PC-9 (cell line): ENCODE results near the gene RET. TPM values are rescaled to one million over a fixed set of nuclear protein-coding genes. Genes with fewer than 3 reads are reported as not detected.

ENCODE experiments used
- BruUV-seq: library from RNA; stranded (reverse); fragments of 400-500 nt; replicated peaks from 2 replicates; lab custom pipeline; 2021; lab: Mats Ljungman, UMichigan
- CTCF ChIA-PET: fragments of 300-600 bp; sonication (Branson Sonifier 250); formaldehyde crosslinking; loops from one replicate; lab custom pipeline; 2022; ENCODE audit warnings: antibody characterized with exemption; lab: Charles Lee
- POLR2A ChIA-PET: fragments of 300-600 bp; sonication (Branson Sonifier 250); formaldehyde crosslinking; loops from one replicate; lab custom pipeline; 2022; ENCODE audit warnings: antibody characterized with exemption; ENCODE audit not compliant: unreplicated experiment; lab: Charles Lee
- DNase-seq, 2 experiments: peaks; one replicate each; pipeline versions ENCODE4 v3.0.0 to v3.0.0-alpha.2; 2015 to 2022; ENCODE audit warnings: mixed read lengths in 1 of 2
- H2AFZ ChIP-seq: fragments of 200-600 bp; sonication (generic); 2 replicates; pipeline ENCODE4 v1.8.1; 2017; ENCODE audit warnings: antibody characterized with exemption
- H3F3A ChIP-seq: fragments of 200-600 bp; sonication (generic); 2 replicates; pipeline ENCODE4 v1.8.1; 2017; ENCODE audit warnings: antibody characterized with exemption, mild to moderate bottlenecking, low read depth; ENCODE audit not compliant: insufficient read depth
- H3K27ac ChIP-seq: fragments of 200-600 bp; sonication (generic); 2 replicates; pipeline ENCODE4 v1.6.1; 2016; ENCODE audit warnings: mixed run types
- H3K27me3 ChIP-seq: fragments of 200-600 bp; sonication (generic); 2 replicates; pipeline ENCODE4 v1.6.1; 2016; ENCODE audit warnings: low read depth, mixed run types; ENCODE audit not compliant: insufficient read depth
- H3K36me3 ChIP-seq: fragments of 200-600 bp; sonication (generic); 2 replicates; pipeline ENCODE4 v1.6.1; 2016; ENCODE audit warnings: low read depth, mixed run types
- H3K4me1 ChIP-seq: fragments of 200-600 bp; sonication (generic); replicated peaks from 2 replicates; pipeline ENCODE4 v1.6.1; 2016; ENCODE audit warnings: mixed run types; ENCODE audit not compliant: insufficient read depth
- H3K4me2 ChIP-seq: fragments of 200-600 bp; sonication (generic); 2 replicates; pipeline ENCODE4 v1.6.1; 2017; ENCODE audit warnings: mixed run types
- H3K4me3 ChIP-seq: fragments of 200-600 bp; sonication (generic); 2 replicates; pipeline ENCODE4 v1.6.1; 2016; ENCODE audit warnings: mixed run types
- H3K79me2 ChIP-seq: fragments of 200-600 bp; sonication (generic); 2 replicates; pipeline ENCODE4 v1.6.1; 2017; ENCODE audit warnings: low read depth, mixed run types
- H3K9me2 ChIP-seq: fragments of 200-600 bp; sonication (generic); 2 replicates; pipeline ENCODE4 v1.8.1; 2017; ENCODE audit warnings: mild to moderate bottlenecking; ENCODE audit not compliant: insufficient read depth
- H3K9me3 ChIP-seq: fragments of 200-600 bp; sonication (generic); 2 replicates; pipeline ENCODE4 v1.8.1; 2016; ENCODE audit warnings: low read depth; ENCODE audit not compliant: insufficient read depth
- H4K20me1 ChIP-seq: fragments of 200-600 bp; sonication (generic); 2 replicates; pipeline ENCODE4 v1.8.1; 2017; ENCODE audit not compliant: insufficient read depth
- EZH2 ChIP-seq: fragments of 200-600 bp; sonication (generic); IDR thresholded peaks from 2 replicates; pipeline ENCODE4 v1.8.0; 2017; ENCODE audit warnings: antibody characterized with exemption, low read depth
- intact Hi-C: fragments of 100-400 bp; cut with micrococcal nuclease; formaldehyde crosslinking; loops from one replicate; pipeline ENCODE4 v1.10.0; 2022; ENCODE audit not compliant: unreplicated experiment
- total RNA-seq: library from RNA; stranded (reverse); gene quantifications from 2 replicates; pipeline ENCODE4 v1.2.3, GENCODE V29; 2021
- TF ChIP-seq, protein P1 (sequence below): fragments of 200-600 bp; sonication (generic); conservative IDR thresholded peaks from 2 replicates; pipeline ENCODE4 v1.6.1; 2017; ENCODE audit warnings: mixed run types, antibody characterized with exemption, mild to moderate bottlenecking, moderate library complexity

Gene RET
- total RNA-seq, 1 experiment from 2014 or later: not detected

GRCh38 chr10:43137717-43138020, 60.8 kb downstream of the RET start:
- Histone ChIP-seq H3F3A (peaks cover 21% of the 10 kb centered on the region), H3K4me1 (peaks cover 28% of the 10 kb centered on the region), H3K9me3 (no peaks in the 10 kb centered on the region), H3K4me2 (peak overlapping the region; percentile 96), H3K4me3 (peak overlapping the region; percentile 99), H3K27ac (0 out of 2 replicates have a peak overlapping the region, but pooled peaks have one; percentile 7), H3K36me3 (no peaks in the 10 kb centered on the region), H2AFZ (peak overlapping the region; percentile 100), H3K9me2 (no peaks in the 10 kb centered on the region), H3K27me3 (no peaks in the 10 kb centered on the region), H4K20me1 (no peaks in the 10 kb centered on the region), H3K79me2 (peaks cover 41% of the 10 kb centered on the region)
- POLR2A ChIA-PET: interaction anchor here (0.5 to 0.8 kb wide), 3 partner anchors 9 to 276 kb away, joined by 3 to 7 read pairs (median 5); no protein-coding TSS in a partner anchor
- no TSS peak for BruUV-seq
- CTCF ChIA-PET: no interaction called here
- peak in 1 of 2 experiments; percentile 44 for DNase-seq
- intact Hi-C loops: loop anchor here (2.0 kb wide), 1 partner anchor 213 kb away; no protein-coding TSS in a partner anchor
- TF ChIP-seq, protein P1, sequence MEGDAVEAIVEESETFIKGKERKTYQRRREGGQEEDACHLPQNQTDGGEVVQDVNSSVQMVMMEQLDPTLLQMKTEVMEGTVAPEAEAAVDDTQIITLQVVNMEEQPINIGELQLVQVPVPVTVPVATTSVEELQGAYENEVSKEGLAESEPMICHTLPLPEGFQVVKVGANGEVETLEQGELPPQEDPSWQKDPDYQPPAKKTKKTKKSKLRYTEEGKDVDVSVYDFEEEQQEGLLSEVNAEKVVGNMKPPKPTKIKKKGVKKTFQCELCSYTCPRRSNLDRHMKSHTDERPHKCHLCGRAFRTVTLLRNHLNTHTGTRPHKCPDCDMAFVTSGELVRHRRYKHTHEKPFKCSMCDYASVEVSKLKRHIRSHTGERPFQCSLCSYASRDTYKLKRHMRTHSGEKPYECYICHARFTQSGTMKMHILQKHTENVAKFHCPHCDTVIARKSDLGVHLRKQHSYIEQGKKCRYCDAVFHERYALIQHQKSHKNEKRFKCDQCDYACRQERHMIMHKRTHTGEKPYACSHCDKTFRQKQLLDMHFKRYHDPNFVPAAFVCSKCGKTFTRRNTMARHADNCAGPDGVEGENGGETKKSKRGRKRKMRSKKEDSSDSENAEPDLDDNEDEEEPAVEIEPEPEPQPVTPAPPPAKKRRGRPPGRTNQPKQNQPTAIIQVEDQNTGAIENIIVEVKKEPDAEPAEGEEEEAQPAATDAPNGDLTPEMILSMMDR: no peak
- no peak for TF ChIP-seq EZH2

DNA sequence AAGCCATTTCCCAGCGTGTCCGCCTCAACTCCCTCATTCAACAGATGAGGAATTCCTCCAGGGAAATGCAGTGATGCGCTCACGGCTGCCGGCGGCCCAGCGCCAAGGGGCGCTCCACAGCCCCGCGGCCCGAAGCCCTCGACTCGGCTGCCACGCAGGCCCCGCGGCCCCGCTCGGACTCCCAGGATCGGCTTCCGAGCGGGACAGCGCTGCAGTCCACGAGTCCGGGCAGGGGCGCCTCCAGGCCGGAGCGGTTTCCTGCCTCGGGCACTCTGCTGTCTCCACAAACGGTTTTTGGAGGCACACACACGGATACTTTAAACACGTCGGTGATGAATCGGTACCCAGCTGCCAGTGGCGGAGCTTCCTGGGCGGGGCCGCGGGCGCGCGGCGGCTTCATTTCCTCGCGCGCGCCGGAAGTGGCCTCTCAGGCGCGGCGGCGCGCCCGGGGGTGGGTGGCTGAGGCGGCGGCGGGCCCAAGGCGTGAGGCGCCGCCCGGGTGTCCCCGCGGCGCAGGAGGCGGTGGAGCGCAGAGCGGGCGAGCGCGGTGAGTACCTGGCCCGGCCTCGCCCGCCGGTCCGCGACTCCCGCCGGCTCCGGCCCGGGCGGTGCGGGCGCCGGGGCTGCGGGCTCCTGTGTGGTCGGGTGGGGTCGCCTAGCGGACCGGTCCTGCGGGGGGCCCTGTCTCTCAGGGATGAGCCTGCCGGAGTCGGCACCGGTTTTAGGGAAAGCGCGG, 61.3 kb downstream of the RET start, which contains the start of gene CSGALNACT2:
Gene CSGALNACT2 (plus strand): TSS at position 425 of the 736 bp plus-strand sequence. CDS start 16,705 bp downstream, outside the sequence.
- no peaks in the 10 kb centered on the region for H3K9me3 ChIP-seq
- TF ChIP-seq, protein P1: no peak
- TF ChIP-seq EZH2: no peak
- intact Hi-C loops: loop anchor here (2.0 kb wide), 1 partner anchor 213 kb away; no protein-coding TSS in a partner anchor
- DNase-seq: peak; percentile 64 to 85
- ChIA-PET POLR2A (interaction anchor here (0.5 to 0.8 kb wide), 4 partner anchors 9 to 276 kb away, joined by 3 to 11 read pairs (median 6); partner anchors contain the start of gene HNRNPF), CTCF (no interaction called here)
- H3K4me2 ChIP-seq: peak within 1 kb of the TSS; percentile 96
- H3K9me2 ChIP-seq: no peaks in the 10 kb centered on the region
- BruUV-seq: TSS peak; percentile 68
- peak within 1 kb of the TSS; percentile 100 for H2AFZ ChIP-seq
- peak within 1 kb of the TSS; percentile 99 for H3K4me3 ChIP-seq
- 0 out of 2 replicates have a peak within 1 kb of the TSS, but pooled peaks have one; percentile 7 for H3K27ac ChIP-seq
- H3K4me1 ChIP-seq: peaks cover 28% of the 10 kb centered on the region
- peaks cover 21% of the 10 kb centered on the region for H3F3A ChIP-seq
- no peaks in the 10 kb centered on the region for H4K20me1 ChIP-seq
- no peaks in the 10 kb centered on the region for H3K36me3 ChIP-seq
- H3K79me2 ChIP-seq: peaks cover 41% of the 10 kb centered on the region
- no peaks in the 10 kb centered on the region for H3K27me3 ChIP-seq

DNA sequence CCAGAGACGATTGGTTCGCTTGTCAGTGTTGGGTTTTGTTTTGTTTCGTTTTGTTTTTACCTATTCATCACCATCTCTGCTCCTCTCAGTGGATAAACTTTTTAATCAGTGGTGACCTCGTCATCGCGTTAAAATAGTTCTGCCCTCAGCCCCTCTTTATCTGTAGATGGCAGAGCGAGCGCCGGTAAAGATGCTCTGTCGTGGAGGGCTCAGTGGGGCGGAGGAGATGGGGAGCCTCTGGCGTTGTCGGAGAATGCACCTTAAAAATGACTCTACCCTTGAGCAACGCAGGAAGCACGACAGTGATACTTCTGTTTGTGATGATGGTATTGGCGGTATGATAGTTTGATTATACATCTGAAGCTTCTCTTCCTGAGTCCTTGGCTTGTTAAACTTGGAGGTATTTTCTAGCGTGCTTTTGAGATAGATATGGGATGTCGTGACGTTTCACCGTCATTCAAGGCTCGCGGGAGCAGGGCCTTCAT, 61.9 kb downstream of the RET start:
- peak; percentile 23 to 45 for DNase-seq
- no peak overlapping the region for H3K27ac ChIP-seq
- H3K4me2 ChIP-seq: peak overlapping the region; percentile 81
- no peaks in the 10 kb centered on the region for H3K9me2 ChIP-seq
- no peaks in the 10 kb centered on the region for H3K27me3 ChIP-seq
- no peaks in the 10 kb centered on the region for H4K20me1 ChIP-seq
- intact Hi-C loops: loop anchor here (2.0 kb wide), 1 partner anchor 212 kb away; no protein-coding TSS in a partner anchor
- H3K79me2 ChIP-seq: peaks cover 45% of the 10 kb centered on the region
- no TSS peak for BruUV-seq
- ChIA-PET CTCF (interaction anchor here (0.6 kb wide), 1 partner anchor 63 kb away, joined by 3 read pairs; no protein-coding TSS in a partner anchor), POLR2A (interaction anchor here (0.6 kb wide), 3 partner anchors 13 to 270 kb away, joined by 3 to 11 read pairs (median 9); partner anchors contain the start of gene HNRNPF)
- peak overlapping the region; percentile 78 for H2AFZ ChIP-seq
- H3K4me1 ChIP-seq: peaks cover 28% of the 10 kb centered on the region
- peak overlapping the region; percentile 99 for H3K4me3 ChIP-seq
- H3F3A ChIP-seq: peaks cover 21% of the 10 kb centered on the region
- H3K9me3 ChIP-seq: no peaks in the 10 kb centered on the region
- no peaks in the 10 kb centered on the region for H3K36me3 ChIP-seq
- TF ChIP-seq, protein P1: no peak
- TF ChIP-seq EZH2: no peak
